ENCODE results near the gene LRP3.
"Not testable (repeated sequence)": the region's sequence is repeated elsewhere in the genome, so short reads cannot be mapped to it uniquely, and the experiment has no call there.

Gene LRP3

DNA sequence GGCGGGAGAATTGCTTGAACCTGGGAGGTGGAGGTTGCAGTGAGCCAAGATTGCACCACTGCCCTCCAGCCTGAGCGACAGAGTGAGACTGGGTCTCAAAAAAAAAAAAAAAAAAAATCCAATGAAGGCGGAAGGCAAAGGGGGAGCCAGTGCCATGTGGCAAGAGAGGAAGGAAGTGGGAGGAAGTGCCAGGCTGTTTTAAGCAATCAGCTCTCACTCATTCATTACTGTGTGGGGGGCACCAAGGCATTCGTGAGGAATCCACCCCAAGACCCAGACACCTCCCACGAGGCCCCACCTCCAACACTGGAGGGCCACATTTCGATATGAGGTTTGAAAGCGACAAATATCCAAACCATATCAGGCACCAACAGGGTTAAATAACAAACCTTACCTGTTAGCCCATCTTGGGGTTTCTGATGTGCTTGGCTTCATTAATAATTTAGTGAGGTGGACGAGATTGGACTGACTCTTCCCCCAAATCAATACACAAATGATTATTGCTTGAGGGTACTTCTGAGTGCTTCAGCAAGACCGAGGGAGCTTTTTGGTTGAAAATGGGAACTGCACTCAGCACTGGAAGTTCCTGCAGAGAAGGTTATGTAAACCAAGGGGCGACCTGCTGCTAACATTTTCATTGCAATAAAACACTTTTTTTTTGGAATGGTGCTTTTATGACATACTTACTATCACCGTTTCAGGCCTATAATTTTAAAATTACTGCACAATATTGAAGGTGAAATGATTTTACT lies 7.5 kb upstream of the LRP3 start:
- no peaks in the 10 kb centered on the region for H3K9me3 Mint-ChIP-seq
- no peak overlapping the region for H3K4me3 Mint-ChIP-seq
- no peaks in the 10 kb centered on the region for H3K4me1 Mint-ChIP-seq
- TF ChIP-seq, protein P1, sequence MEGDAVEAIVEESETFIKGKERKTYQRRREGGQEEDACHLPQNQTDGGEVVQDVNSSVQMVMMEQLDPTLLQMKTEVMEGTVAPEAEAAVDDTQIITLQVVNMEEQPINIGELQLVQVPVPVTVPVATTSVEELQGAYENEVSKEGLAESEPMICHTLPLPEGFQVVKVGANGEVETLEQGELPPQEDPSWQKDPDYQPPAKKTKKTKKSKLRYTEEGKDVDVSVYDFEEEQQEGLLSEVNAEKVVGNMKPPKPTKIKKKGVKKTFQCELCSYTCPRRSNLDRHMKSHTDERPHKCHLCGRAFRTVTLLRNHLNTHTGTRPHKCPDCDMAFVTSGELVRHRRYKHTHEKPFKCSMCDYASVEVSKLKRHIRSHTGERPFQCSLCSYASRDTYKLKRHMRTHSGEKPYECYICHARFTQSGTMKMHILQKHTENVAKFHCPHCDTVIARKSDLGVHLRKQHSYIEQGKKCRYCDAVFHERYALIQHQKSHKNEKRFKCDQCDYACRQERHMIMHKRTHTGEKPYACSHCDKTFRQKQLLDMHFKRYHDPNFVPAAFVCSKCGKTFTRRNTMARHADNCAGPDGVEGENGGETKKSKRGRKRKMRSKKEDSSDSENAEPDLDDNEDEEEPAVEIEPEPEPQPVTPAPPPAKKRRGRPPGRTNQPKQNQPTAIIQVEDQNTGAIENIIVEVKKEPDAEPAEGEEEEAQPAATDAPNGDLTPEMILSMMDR (IDR thresholded peaks at IDR 0.05), result no peak
- peaks cover 29% of the 10 kb centered on the region for H3K27me3 Mint-ChIP-seq (ENCODE audit: low read depth, poor library complexity)
- no peak overlapping the region for H3K27ac Mint-ChIP-seq
- no peaks in the 10 kb centered on the region for H3K36me3 Mint-ChIP-seq (ENCODE audit: low read depth)
- DNase-seq, result no peak

DNA sequence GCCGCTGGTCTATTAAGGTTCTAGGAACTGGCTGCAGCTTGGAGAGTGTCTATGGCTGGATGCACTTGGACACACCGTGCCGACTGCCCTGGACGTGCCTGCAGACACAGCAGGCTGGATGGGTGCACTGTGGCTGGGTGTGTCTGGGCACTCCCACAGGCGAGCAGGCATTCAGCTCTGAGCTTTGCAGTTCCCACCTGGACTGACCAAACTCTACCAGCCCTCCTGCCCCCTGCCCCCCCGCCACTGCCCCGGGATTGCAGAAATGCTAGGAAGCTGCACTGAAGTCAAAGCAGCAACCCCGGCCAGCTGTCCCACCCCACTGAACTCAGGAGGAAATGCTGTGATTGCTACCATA lies 7.0 kb upstream of the LRP3 start:
- TF ChIP-seq, protein P1 (IDR thresholded peaks at IDR 0.05), result no peak
- peak; percentile 26 for DNase-seq
- no peak overlapping the region for H3K4me3 Mint-ChIP-seq
- no peaks in the 10 kb centered on the region for H3K9me3 Mint-ChIP-seq
- no peaks in the 10 kb centered on the region for H3K4me1 Mint-ChIP-seq
- peaks cover 35% of the 10 kb centered on the region for H3K27me3 Mint-ChIP-seq (ENCODE audit: low read depth, poor library complexity)
- no peaks in the 10 kb centered on the region for H3K36me3 Mint-ChIP-seq (ENCODE audit: low read depth)
- no peak overlapping the region for H3K27ac Mint-ChIP-seq

DNA sequence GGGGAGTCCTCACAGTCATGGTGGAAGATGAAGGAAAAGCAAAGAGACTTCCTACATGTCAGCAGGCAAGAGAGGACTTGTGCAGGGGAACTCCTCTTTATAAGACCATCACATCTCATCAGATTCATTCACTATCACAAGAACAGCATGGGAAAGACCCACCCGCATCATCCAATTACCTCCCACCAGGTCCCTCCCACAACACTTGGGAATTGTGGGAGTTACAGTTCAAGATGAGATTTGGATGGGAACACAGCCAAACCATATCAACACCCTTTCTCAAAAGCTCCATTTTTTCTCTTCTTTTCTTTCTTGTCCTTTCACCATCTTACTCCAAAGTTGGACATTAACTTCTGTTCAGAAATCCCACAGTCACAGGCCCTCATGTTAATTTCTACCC lies 4.7 kb upstream of the LRP3 start:
- Mint-ChIP-seq H3K27me3 (ENCODE audit: low read depth, poor library complexity) (peaks cover 46% of the 10 kb centered on the region), H3K4me3 (no peak overlapping the region), H3K4me1 (no peaks in the 10 kb centered on the region), H3K27ac (no peak overlapping the region), H3K36me3 (ENCODE audit: low read depth) (no peaks in the 10 kb centered on the region), H3K9me3 (no peaks in the 10 kb centered on the region)
- DNase-seq, result no peak
- TF ChIP-seq, protein P1 (IDR thresholded peaks at IDR 0.05), result no peak

DNA sequence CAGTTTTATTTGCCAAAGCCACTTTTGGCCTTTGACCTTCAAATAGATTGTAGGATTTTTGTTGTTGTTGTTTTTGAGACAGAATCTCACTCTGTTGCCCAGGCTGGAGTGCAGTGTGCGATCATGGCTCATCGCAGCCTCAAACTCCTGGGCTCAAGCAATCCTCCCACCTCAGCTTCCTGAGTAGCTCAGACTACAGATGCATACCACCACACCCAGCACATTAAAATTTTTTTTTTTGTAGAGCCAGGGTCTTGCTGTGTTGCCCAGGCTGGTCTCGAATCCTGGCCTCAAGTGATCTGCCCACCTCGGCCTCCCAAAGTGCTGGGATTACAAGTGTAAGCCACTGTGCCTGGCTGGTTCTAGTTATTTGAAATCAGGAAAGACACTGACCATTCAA lies 3.0 kb upstream of the LRP3 start:
- not testable (repeated sequence) for H3K27ac Mint-ChIP-seq; H3K4me3 Mint-ChIP-seq; H3K4me1 Mint-ChIP-seq; H3K9me3 Mint-ChIP-seq; H3K36me3 Mint-ChIP-seq (ENCODE audit: low read depth); DNase-seq
- H3K27me3 Mint-ChIP-seq (ENCODE audit: low read depth, poor library complexity), result peaks cover 39% of the 10 kb centered on the region

DNA sequence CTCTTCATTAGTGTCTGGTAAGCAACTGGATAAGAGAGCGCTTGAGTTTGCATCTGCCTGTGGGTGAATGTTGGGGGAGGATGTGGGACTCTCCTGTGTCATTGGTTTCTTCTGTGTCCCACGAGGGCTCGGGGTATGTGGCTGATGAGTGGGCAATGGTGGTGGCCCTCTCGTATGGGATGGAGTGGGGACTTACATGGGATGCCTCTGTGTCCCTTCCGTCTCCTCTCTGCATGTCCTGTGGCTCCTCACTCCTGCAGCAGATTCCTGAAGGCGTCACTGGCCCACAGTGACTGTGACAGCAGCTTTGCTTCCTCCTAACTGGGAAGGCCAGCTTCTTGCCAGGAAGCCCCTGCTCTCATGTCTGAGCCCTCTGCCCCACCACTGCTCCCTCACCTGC lies 2.6 kb upstream of the LRP3 start:
- TF ChIP-seq, protein P1 (IDR thresholded peaks at IDR 0.05), result no peak
- no peaks in the 10 kb centered on the region for H3K36me3 Mint-ChIP-seq (ENCODE audit: low read depth)
- no peak overlapping the region for H3K27ac Mint-ChIP-seq
- DNase-seq, result no peak
- no peaks in the 10 kb centered on the region for H3K4me1 Mint-ChIP-seq
- peaks cover 35% of the 10 kb centered on the region for H3K27me3 Mint-ChIP-seq (ENCODE audit: low read depth, poor library complexity)
- no peaks in the 10 kb centered on the region for H3K9me3 Mint-ChIP-seq
- H3K4me3 Mint-ChIP-seq, result no peak overlapping the region

DNA sequence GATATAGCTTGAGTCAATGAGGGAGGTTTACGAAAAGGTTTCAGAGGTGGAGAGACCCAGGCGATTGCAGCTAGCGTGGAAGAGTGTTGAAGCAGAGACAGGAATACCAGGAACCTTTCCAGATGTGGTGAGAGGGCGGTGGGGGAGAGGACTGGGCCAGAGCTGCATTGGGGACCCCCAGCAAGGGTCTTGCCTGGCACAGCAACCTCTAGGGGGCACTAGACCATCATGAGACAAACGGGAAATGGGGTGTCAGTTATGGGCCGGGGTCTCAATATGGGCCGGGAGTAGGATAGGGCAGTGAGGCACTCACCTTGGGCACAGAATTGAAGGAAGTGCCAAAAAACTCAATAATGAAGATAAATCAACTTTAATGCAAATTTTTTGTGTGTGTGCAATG lies 2.1 kb upstream of the LRP3 start:
- Mint-ChIP-seq H3K9me3 (no peaks in the 10 kb centered on the region), H3K36me3 (ENCODE audit: low read depth) (no peaks in the 10 kb centered on the region), H3K4me3 (peak overlapping the region; percentile 28), H3K27me3 (ENCODE audit: low read depth, poor library complexity) (peaks cover 34% of the 10 kb centered on the region), H3K27ac (no peak overlapping the region), H3K4me1 (no peaks in the 10 kb centered on the region)
- DNase-seq, result peak; percentile 25
- TF ChIP-seq, protein P1 (IDR thresholded peaks at IDR 0.05), result peak; percentile 19
